ENCODE measurements around the gene CLEC3B.
A peak's percentile ranks its signal among the peaks of the same experiment; 100 is the strongest.

Gene CLEC3B

DNA sequence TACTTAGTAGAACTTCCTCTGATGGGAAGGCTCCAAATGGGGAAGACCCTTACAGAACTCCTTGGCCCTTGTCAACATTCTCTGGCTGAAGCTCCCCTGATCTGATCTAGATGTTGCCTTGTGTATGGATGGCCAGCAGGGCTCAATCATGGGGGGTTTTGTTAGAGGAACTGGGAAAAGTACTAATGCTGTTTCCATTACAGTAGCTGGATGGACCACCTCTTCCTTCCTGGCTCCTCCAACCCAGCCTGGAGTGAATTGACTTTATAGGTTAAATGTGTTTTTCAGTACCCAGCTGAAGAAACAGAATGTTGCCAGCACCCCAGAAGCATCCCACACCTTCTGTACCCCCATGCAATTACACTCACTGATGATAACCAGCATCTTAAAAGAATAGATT lies 22.7 kb upstream of the CLEC3B start:
- no peak overlapping the region for H3K4me3 ChIP-seq (ENCODE audit: low read length)
- TF ChIP-seq, protein P1, sequence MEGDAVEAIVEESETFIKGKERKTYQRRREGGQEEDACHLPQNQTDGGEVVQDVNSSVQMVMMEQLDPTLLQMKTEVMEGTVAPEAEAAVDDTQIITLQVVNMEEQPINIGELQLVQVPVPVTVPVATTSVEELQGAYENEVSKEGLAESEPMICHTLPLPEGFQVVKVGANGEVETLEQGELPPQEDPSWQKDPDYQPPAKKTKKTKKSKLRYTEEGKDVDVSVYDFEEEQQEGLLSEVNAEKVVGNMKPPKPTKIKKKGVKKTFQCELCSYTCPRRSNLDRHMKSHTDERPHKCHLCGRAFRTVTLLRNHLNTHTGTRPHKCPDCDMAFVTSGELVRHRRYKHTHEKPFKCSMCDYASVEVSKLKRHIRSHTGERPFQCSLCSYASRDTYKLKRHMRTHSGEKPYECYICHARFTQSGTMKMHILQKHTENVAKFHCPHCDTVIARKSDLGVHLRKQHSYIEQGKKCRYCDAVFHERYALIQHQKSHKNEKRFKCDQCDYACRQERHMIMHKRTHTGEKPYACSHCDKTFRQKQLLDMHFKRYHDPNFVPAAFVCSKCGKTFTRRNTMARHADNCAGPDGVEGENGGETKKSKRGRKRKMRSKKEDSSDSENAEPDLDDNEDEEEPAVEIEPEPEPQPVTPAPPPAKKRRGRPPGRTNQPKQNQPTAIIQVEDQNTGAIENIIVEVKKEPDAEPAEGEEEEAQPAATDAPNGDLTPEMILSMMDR (conservative IDR thresholded peaks at IDR 0.05; ENCODE audit: low read length) = no peak
- DNase-seq (ENCODE audit: low read depth) = no peak

DNA sequence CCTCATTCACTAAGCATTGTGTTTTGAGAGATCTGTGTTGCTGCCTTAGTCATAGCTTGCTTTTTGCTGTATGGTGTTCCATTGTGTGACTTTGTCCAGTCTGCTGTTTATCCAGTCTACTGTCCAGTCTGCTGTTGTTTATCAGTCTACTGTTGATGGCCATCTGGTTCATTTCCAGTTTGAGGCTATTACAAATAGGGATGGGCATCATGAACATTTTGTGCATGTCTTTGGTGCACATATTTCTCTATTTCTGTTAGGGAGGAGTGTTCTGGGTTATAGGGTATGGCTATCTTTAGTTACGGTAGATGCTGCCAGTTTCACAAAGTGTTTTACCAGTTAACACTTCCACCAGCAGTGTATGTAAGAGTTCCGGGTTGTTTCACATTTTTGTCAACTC lies 22.2 kb upstream of the CLEC3B start:
- H3K4me3 ChIP-seq (ENCODE audit: low read length) = no peak overlapping the region
- TF ChIP-seq, protein P1 (conservative IDR thresholded peaks at IDR 0.05; ENCODE audit: low read length) = no peak

DNA sequence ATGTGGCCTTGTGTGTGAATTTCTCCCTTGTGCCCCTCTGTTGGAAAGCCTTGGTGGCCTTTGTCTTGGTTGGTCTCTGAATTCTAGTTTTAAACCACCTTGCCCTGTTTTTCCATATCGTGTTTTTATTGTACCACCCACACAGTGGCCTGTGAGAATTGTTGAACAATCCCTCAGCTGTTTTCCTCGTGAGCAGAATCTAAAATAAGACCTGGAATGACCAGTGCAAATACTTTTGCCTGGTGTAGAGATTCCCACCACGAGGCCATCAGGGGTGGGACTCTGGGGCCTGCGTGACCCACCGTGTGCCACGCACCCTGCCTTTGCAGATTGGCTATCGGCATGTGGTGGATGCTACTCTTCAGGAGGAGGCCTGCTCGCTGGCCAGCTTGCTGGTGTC lies 19.0 kb upstream of the CLEC3B start:
- DNase-seq (ENCODE audit: low read depth) = no peak
- TF ChIP-seq, protein P1 (conservative IDR thresholded peaks at IDR 0.05; ENCODE audit: low read length) = no peak

More for the DNA sequence above, 22.2 kb upstream of the CLEC3B start:
- no peak for DNase-seq (ENCODE audit: low read depth)

DNA sequence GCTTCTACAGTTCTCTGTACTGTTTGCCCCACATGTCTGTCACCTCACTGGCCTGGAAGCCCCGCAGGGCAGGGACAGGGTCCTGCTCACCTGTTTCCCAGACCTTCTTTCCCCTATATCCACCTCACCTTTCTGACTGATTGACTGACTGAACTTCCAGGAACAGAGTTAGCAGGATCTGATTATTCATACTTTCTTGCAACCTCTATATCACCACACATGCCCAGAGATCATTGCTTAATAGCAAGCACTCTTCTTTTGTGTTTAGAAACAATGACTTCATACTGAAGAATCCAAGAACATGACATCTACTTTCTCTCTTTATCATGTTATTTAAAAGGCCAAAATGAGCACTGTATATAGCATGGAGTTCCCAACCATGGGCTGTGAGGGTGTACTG lies 18.0 kb upstream of the CLEC3B start:
- DNase-seq (ENCODE audit: low read depth) = peak; percentile 81
- H3K4me3 ChIP-seq (ENCODE audit: low read length) = no peak overlapping the region
- TF ChIP-seq, protein P1 (conservative IDR thresholded peaks at IDR 0.05; ENCODE audit: low read length) = no peak

More for the DNA sequence above, 19.0 kb upstream of the CLEC3B start:
- no peak overlapping the region for H3K4me3 ChIP-seq (ENCODE audit: low read length)

DNA sequence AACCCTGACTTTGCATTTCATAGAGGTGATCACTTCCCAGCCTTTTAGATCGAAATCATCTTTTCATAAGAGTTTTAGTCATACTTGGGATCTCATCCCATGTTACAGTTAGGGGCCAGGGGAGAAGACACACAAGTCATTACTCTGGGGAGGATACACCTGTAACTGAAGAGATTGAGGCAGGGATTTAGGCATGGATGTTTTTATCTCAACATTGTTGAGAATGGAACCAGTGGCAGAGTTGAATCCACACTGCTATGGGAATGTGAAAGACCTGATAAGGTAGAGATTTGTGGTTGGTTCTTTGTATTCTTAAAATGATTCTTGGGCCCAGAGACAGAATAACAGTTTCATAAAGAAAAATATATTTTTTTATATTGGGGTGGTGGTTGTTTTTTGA lies 16.2 kb upstream of the CLEC3B start:
- H3K4me3 ChIP-seq (ENCODE audit: low read length) = no peak overlapping the region
- DNase-seq (ENCODE audit: low read depth) = no peak
- TF ChIP-seq, protein P1 (conservative IDR thresholded peaks at IDR 0.05; ENCODE audit: low read length) = no peak

DNA sequence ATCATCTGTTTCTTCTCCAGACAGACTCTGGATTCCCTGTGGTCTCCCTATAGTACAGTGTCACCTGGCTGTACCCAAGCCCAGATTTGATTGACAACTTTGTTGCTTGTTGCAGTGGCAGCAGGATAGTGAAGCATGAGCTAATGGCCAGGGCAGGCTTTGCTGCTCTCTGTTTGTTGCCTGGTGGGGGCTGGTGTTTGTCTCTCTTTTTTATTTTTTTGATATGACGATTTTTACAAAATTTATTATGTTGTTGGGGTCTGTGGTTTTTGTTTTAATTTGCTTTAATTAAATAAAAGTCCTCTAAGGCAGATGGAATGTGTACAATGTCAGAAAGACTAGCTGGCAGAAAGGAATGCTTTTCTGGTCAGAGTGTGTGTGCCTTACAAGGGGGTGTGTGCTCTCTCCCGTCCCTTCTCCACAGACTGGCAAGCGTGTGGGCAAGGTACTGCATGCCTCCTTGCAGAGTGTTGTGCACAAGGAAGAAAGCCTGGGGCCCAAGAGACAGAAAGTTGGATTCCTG lies 15.2 kb upstream of the CLEC3B start:
- peak; percentile 98 for DNase-seq (ENCODE audit: low read depth)
- TF ChIP-seq, protein P1 (conservative IDR thresholded peaks at IDR 0.05; ENCODE audit: low read length) = peak; percentile 11; the same call in 1 of the 2 replicates
- peak overlapping the region; percentile 41 for H3K4me3 ChIP-seq (ENCODE audit: low read length)

DNA sequence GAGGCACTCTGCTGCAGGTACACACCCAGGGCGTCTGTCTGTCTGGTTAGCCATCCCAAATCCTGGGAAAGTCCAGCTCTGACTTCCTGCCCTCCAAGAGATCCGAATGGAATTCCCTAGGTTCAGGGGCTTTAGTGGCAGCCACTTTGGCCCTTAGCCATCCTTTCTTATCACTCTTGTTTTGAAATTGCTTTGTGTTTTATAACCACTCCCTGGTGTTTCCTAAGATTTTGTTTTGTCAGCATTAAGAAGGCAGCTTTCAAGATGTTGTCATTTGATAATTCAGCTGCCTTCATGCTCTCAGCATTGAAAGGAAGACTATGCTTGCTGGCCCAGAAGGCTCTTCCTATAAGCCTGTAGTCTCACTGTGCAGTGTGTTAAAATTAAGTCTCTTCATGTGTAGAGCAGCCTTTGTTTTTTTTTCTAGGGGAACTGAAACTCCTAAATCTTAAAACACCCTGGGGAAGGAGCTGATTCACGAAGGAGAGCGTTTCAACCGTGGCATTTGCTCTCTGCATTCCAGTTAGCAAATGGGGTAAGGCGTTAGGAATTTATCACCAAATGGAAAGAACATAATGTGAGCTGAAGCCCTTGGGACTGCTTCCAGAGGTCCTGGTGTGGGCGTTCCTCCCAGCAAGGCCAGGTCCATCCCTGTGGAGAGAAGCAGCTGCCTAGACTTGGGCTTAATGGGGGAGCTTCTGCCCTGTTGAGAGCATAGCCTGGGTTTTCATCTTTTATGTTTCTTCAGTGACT lies 14.2 kb upstream of the CLEC3B start:
- DNase-seq (ENCODE audit: low read depth) = peak; percentile 97
- TF ChIP-seq, protein P1 (conservative IDR thresholded peaks at IDR 0.05; ENCODE audit: low read length) = no peak
- H3K4me3 ChIP-seq (ENCODE audit: low read length) = peak overlapping the region; percentile 41
